ENCODE data around the gene ERFL. TPM values are rescaled to one million over a fixed set of nuclear protein-coding genes. Genes with fewer than 3 reads are reported as not detected.

The ERFL gene
- total RNA-seq, 2 donors from 2014 or later = 0.36 to 1.9 TPM

GRCh38 chr19:41926763-41927496 lies 1.3 kb downstream of the ERFL start:
- Histone ChIP-seq H3K4me1 (replicated peaks) (no peaks in the 10 kb centered on the region), H3K4me3 (no peak overlapping the region), H3K27me3 (replicated peaks; ENCODE audit: insufficient read depth) (peaks cover 12% of the 10 kb centered on the region), H3K27ac (no peak overlapping the region), H3K36me3 (no peaks in the 10 kb centered on the region), H3K9me3 (no peaks in the 10 kb centered on the region)
- no peak for DNase-seq (ENCODE audit: low spot score)
- intact Hi-C loops (cut with DNase I) = no loop called here
- TF ChIP-seq CTCF (IDR thresholded peaks at IDR 0.05) = no peak
- no peak for TF ChIP-seq POLR2A (IDR thresholded peaks at IDR 0.05)
- 74% methylated on average over 16 of the region's 16 CpGs for WGBS

GRCh38 chr19:41926028-41926762 lies 2.1 kb downstream of the ERFL start:
- H3K4me1 ChIP-seq (replicated peaks) = no peaks in the 10 kb centered on the region
- H3K9me3 ChIP-seq = no peaks in the 10 kb centered on the region
- H3K27ac ChIP-seq = no peak overlapping the region
- TF ChIP-seq POLR2A (IDR thresholded peaks at IDR 0.05) (no peak), POLR2AphosphoS5 (IDR thresholded peaks at IDR 0.05) (no peak)
- no peak for DNase-seq (ENCODE audit: low spot score)
- H3K27me3 ChIP-seq (replicated peaks; ENCODE audit: insufficient read depth) = peaks cover 17% of the 10 kb centered on the region
- no peak overlapping the region for H3K4me3 ChIP-seq
- intact Hi-C loops (cut with DNase I) = no loop called here
- no peaks in the 10 kb centered on the region for H3K36me3 ChIP-seq
- 45% methylated on average over 20 of the region's 27 CpGs for WGBS

GRCh38 chr19:41925208-41926003 lies 2.8 kb downstream of the ERFL start:
- Histone ChIP-seq H3K4me1 (replicated peaks) (no peaks in the 10 kb centered on the region), H3K27ac (no peak overlapping the region), H3K4me3 (no peak overlapping the region), H3K27me3 (replicated peaks; ENCODE audit: insufficient read depth) (peaks cover 17% of the 10 kb centered on the region), H3K36me3 (no peaks in the 10 kb centered on the region), H3K9me3 (no peaks in the 10 kb centered on the region)
- TF ChIP-seq POLR2A (IDR thresholded peaks at IDR 0.05) (no peak), POLR2AphosphoS5 (IDR thresholded peaks at IDR 0.05) (no peak)
- intact Hi-C loops (cut with DNase I) = no loop called here
- 51% methylated on average over 7 of the region's 7 CpGs for WGBS
- no peak for DNase-seq (ENCODE audit: low spot score)

GRCh38 chr19:41924151-41925145 lies 3.8 kb downstream of the ERFL start:
- WGBS = 38% methylated on average over 13 of the region's 13 CpGs
- Histone ChIP-seq H3K4me3 (no peak overlapping the region), H3K27me3 (replicated peaks; ENCODE audit: insufficient read depth) (peaks cover 11% of the 10 kb centered on the region)

More at GRCh38 chr19:41924151-41925145, 3.8 kb downstream of the ERFL start:
- H3K9me3 ChIP-seq = no peaks in the 10 kb centered on the region
- no peaks in the 10 kb centered on the region for H3K36me3 ChIP-seq
- TF ChIP-seq POLR2A (IDR thresholded peaks at IDR 0.05) (no peak), POLR2AphosphoS5 (IDR thresholded peaks at IDR 0.05) (no peak), CTCF (IDR thresholded peaks at IDR 0.05) (no peak)
- H3K27ac ChIP-seq = no peak overlapping the region
- intact Hi-C loops (cut with DNase I) = no loop called here
- no peak for DNase-seq (ENCODE audit: low spot score)
- H3K4me1 ChIP-seq (replicated peaks) = no peaks in the 10 kb centered on the region

All from prostate gland (tissue), 2 donors.